Lower leg skin (tissue), 3 donors: Measurements from ENCODE around the gene TMEM140.

Source experiments
- CTCF ChIP-seq, 3 donors: fragments of 450-650 bp; IDR thresholded peaks; one replicate each; pipeline ENCODE4 v1.5.1; 2016; ENCODE audit warnings: antibody characterized with exemption in 3 of 3, mild to moderate bottlenecking in 3 of 3, moderate library complexity in 2 of 3
- POLR2A ChIP-seq, 2 donors: fragments of 450-650 bp; IDR thresholded peaks; one replicate each; pipeline ENCODE4 v1.6.1; 2016 to 2017; ENCODE audit warnings: antibody characterized with exemption in 2 of 2, mild to moderate bottlenecking in 1 of 2, moderate library complexity in 1 of 2

DNA sequence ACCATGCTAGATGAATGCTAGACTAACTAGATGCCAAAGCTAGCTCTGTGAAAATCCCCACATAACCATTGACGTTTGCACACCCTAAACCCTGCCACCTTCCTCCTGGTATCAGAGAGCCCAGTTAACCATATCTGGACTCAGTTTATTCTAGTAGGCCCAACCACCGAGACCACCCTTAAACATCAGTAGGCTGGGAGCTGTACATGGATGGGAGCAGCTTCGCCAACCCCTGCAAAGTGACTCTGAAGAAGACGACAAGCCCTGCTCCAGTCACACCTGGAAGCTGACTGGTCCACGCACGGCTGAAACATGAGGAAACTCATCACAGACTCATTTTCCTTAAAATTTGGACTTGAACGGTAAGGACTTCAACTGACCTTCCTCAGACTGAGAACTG is 27.1 kb downstream of the TMEM140 start:
- TF ChIP-seq CTCF (IDR thresholded peaks at IDR 0.05): no peak
- no peak for TF ChIP-seq POLR2A (IDR thresholded peaks at IDR 0.05)
